ENCODE measurements around the gene ITGB8.

ITGB8 gene

GRCh38 chr7:20424500-20424899, 93.8 kb downstream of the ITGB8 start:
- no peak for DNase-seq (ENCODE audit: low read depth)

GRCh38 chr7:20430664-20431063, 100.0 kb downstream of the ITGB8 start:
- DNase-seq (ENCODE audit: low read depth), result no peak

GRCh38 chr7:20431146-20431545, 100.4 kb downstream of the ITGB8 start:
- DNase-seq (ENCODE audit: low read depth), result no peak

- no peak for DNase-seq (ENCODE audit: low read depth)
Measured at GRCh38 chr7:20432071-20432470, 101.4 kb downstream of the ITGB8 start.

GRCh38 chr7:20435305-20435704, 104.6 kb downstream of the ITGB8 start:
- DNase-seq (ENCODE audit: low read depth), result no peak

GRCh38 chr7:20438248-20438647, 107.5 kb downstream of the ITGB8 start:
- DNase-seq (ENCODE audit: low read depth), result no peak

- DNase-seq (ENCODE audit: low read depth), result no peak
Measured at GRCh38 chr7:20438694-20439376, 108.1 kb downstream of the ITGB8 start.

GRCh38 chr7:20439416-20440185, 108.9 kb downstream of the ITGB8 start:
- DNase-seq (ENCODE audit: low read depth), result no peak

- peak; percentile 5 for DNase-seq (ENCODE audit: low read depth)
Measured at GRCh38 chr7:20440472-20441105, 109.9 kb downstream of the ITGB8 start.

- no peak for DNase-seq (ENCODE audit: low read depth)
Measured at GRCh38 chr7:20441346-20441745, 110.6 kb downstream of the ITGB8 start.

- no peak for DNase-seq (ENCODE audit: low read depth)
Measured at GRCh38 chr7:20441991-20442441, 111.3 kb downstream of the ITGB8 start.

- no peak for DNase-seq (ENCODE audit: low read depth)
Measured at GRCh38 chr7:20442951-20443350, 112.3 kb downstream of the ITGB8 start.

GRCh38 chr7:20444030-20444800, 113.5 kb downstream of the ITGB8 start:
- no peak for DNase-seq (ENCODE audit: low read depth)

- DNase-seq (ENCODE audit: low read depth), result no peak
Measured at GRCh38 chr7:20447021-20447650, 116.4 kb downstream of the ITGB8 start.

- no peak for DNase-seq (ENCODE audit: low read depth)
Measured at GRCh38 chr7:20449176-20449575, 118.5 kb downstream of the ITGB8 start.

- DNase-seq (ENCODE audit: low read depth), result no peak
Measured at GRCh38 chr7:20450536-20450935, 119.8 kb downstream of the ITGB8 start.

- DNase-seq (ENCODE audit: low read depth), result no peak
Measured at GRCh38 chr7:20454202-20454601, 123.5 kb downstream of the ITGB8 start.

GRCh38 chr7:20456701-20457100, 126.0 kb downstream of the ITGB8 start:
- DNase-seq (ENCODE audit: low read depth), result no peak

- no peak for DNase-seq (ENCODE audit: low read depth)
Measured at GRCh38 chr7:20458521-20458920, 127.8 kb downstream of the ITGB8 start.

GRCh38 chr7:20459419-20459818, 128.7 kb downstream of the ITGB8 start:
- no peak for DNase-seq (ENCODE audit: low read depth)

GRCh38 chr7:20464891-20465290, 134.2 kb downstream of the ITGB8 start:
- DNase-seq (ENCODE audit: low read depth), result no peak
